ENCODE results near the gene NRGN.

GRCh38 chr11:124717786-124718651 lies 21.7 kb upstream of the NRGN start:
- TF ChIP-seq POLR2A (IDR thresholded peaks at IDR 0.05) (no peak), CTCF (IDR thresholded peaks at IDR 0.05) (no peak)

Measured in tibial nerve (tissue), 3 donors.